HEK293 (cell line): ENCODE results near the gene NEU1.

Experiments used
- CTCF ChIA-PET: fragments of 350-600 bp; formaldehyde crosslinking; extraction: SDS; loops from one replicate; lab custom pipeline; 2021; ENCODE audit warnings: antibody characterized with exemption; lab: Yijun Ruan, JAX
- POLR2A ChIA-PET: fragments of 300-600 bp; formaldehyde crosslinking; extraction: SDS; loops from one replicate; lab custom pipeline; 2020; ENCODE audit warnings: antibody characterized with exemption, inconsistent platforms; lab: Yijun Ruan, JAX
- H3K27ac ChIP-seq: fragments of 200-500 bp; sonication (Bioruptor generic); 2 replicates; pipeline ENCODE4 v1.5.1; 2014; ENCODE audit warnings: low read depth, low read length, control low read depth, inconsistent platforms; ENCODE audit errors: extremely low read depth
- H3K36me3 ChIP-seq, 2 experiments: fragments of 200-500 bp in 1 of 2; sonication (Bioruptor generic) in 1 of 2; 1 replicate in 1 of 2; 2 replicates in 1 of 2; pipeline ENCODE4 v1.5.1; 2014 to 2017; ENCODE audit warnings: inconsistent platforms in 2 of 2, low read length in 2 of 2; ENCODE audit not compliant: control insufficient read depth in 2 of 2, insufficient read depth in 1 of 2
- H3K4me1 ChIP-seq: fragments of 200-500 bp; sonication (Bioruptor generic); 2 replicates; pipeline ENCODE4 v1.5.1; 2014; ENCODE audit warnings: mild to moderate bottlenecking, low read length, inconsistent platforms; ENCODE audit not compliant: control insufficient read depth, insufficient read depth
- H3K4me3 ChIP-seq: 2 replicates; pipeline ENCODE4 v1.5.1; 2011; ENCODE audit warnings: low read depth, mild to moderate bottlenecking, control low read depth, low read length, moderate library complexity
- H3K9me3 ChIP-seq: fragments of 200-500 bp; sonication (Bioruptor generic); 2 replicates; pipeline ENCODE4 v1.5.1; 2014; ENCODE audit warnings: low read depth, low read length, inconsistent platforms; ENCODE audit not compliant: control insufficient read depth, insufficient read depth
- EGR2 ChIP-seq: fragments of 450-650 bp; formaldehyde crosslinking; IDR thresholded peaks from 2 replicates; pipeline ENCODE4 v1.5.1; 2016; ENCODE audit warnings: low read depth, missing biosample characterization, missing genetic modification characterization
- GLI4 ChIP-seq: fragments of 450-650 bp; formaldehyde crosslinking; IDR thresholded peaks from 2 replicates; pipeline ENCODE4 v1.5.1; 2016; ENCODE audit warnings: missing biosample characterization, missing genetic modification characterization
- KLF9 ChIP-seq: fragments of 450-650 bp; formaldehyde crosslinking; IDR thresholded peaks from 2 replicates; pipeline ENCODE4 v1.5.1; 2016; ENCODE audit warnings: missing biosample characterization, missing genetic modification characterization, low read depth
- MZF1 ChIP-seq: fragments of 450-650 bp; formaldehyde crosslinking; IDR thresholded peaks from 2 replicates; pipeline ENCODE4 v1.5.1; 2017; ENCODE audit warnings: missing biosample characterization, missing genetic modification characterization, borderline replicate concordance
- OVOL3 ChIP-seq: fragments of 450-650 bp; formaldehyde crosslinking; IDR thresholded peaks from 2 replicates; pipeline ENCODE4 v1.5.1; 2016; ENCODE audit warnings: missing biosample characterization, missing genetic modification characterization
- PRDM2 ChIP-seq: fragments of 450-650 bp; formaldehyde crosslinking; IDR thresholded peaks from 2 replicates; pipeline ENCODE4 v1.5.1; 2016; ENCODE audit warnings: missing biosample characterization, missing genetic modification characterization, borderline replicate concordance
- SALL2 ChIP-seq: fragments of 450-650 bp; formaldehyde crosslinking; IDR thresholded peaks from 2 replicates; pipeline ENCODE4 v1.5.0; 2017; ENCODE audit warnings: missing biosample characterization, mild to moderate bottlenecking, missing genetic modification characterization, borderline replicate concordance
- SCRT1 ChIP-seq: fragments of 450-650 bp; formaldehyde crosslinking; IDR thresholded peaks from 2 replicates; pipeline ENCODE4 v1.5.1; 2016; ENCODE audit warnings: missing biosample characterization, missing genetic modification characterization, borderline replicate concordance
- ZBTB26 ChIP-seq: fragments of 450-650 bp; formaldehyde crosslinking; optimal IDR thresholded peaks from 2 replicates; pipeline ENCODE3; 2016; ENCODE audit warnings: missing biosample characterization, mild to moderate bottlenecking, missing genetic modification characterization
- ZFHX2 ChIP-seq: fragments of 450-650 bp; formaldehyde crosslinking; conservative IDR thresholded peaks from 2 replicates; pipeline ENCODE4 v1.5.1; 2016; ENCODE audit warnings: missing biosample characterization, missing genetic modification characterization
- ZNF155 ChIP-seq: fragments of 450-650 bp; formaldehyde crosslinking; IDR thresholded peaks from 2 replicates; pipeline ENCODE4 v1.5.1; 2016; ENCODE audit warnings: missing biosample characterization, missing genetic modification characterization
- ZNF2 ChIP-seq: fragments of 450-650 bp; formaldehyde crosslinking; IDR thresholded peaks from 2 replicates; pipeline ENCODE4 v1.5.1; 2016; ENCODE audit warnings: missing biosample characterization, missing genetic modification characterization
- ZNF335 ChIP-seq: fragments of 450-650 bp; formaldehyde crosslinking; conservative IDR thresholded peaks from 2 replicates; pipeline ENCODE4 v1.5.1; 2016; ENCODE audit warnings: missing biosample characterization, missing genetic modification characterization
- ZNF350 ChIP-seq: fragments of 450-650 bp; formaldehyde crosslinking; IDR thresholded peaks from 2 replicates; pipeline ENCODE4 v1.5.0; 2017; ENCODE audit warnings: missing biosample characterization, mild to moderate bottlenecking, missing genetic modification characterization
- ZNF394 ChIP-seq: fragments of 450-650 bp; formaldehyde crosslinking; IDR thresholded peaks from 2 replicates; pipeline ENCODE4 v1.5.1; 2016; ENCODE audit warnings: missing biosample characterization, missing genetic modification characterization, mild to moderate bottlenecking, moderate library complexity, borderline replicate concordance
- ZNF398 ChIP-seq: fragments of 450-650 bp; formaldehyde crosslinking; IDR thresholded peaks from 2 replicates; pipeline ENCODE4 v1.5.1; 2017; ENCODE audit warnings: missing biosample characterization, missing genetic modification characterization
- ZNF549 ChIP-seq: fragments of 450-650 bp; IDR thresholded peaks from 2 replicates; pipeline ENCODE4 v1.5.1; 2018; ENCODE audit warnings: missing biosample characterization, missing genetic modification characterization, mild to moderate bottlenecking, inconsistent platforms, moderate library complexity
- ZNF585B ChIP-seq: fragments of 450-650 bp; formaldehyde crosslinking; IDR thresholded peaks from 2 replicates; pipeline ENCODE4 v1.5.1; 2016; ENCODE audit warnings: missing biosample characterization, missing genetic modification characterization
- ZNF654 ChIP-seq: fragments of 450-650 bp; formaldehyde crosslinking; IDR thresholded peaks from 2 replicates; pipeline ENCODE4 v1.5.1; 2016; ENCODE audit warnings: low read depth, missing biosample characterization, missing genetic modification characterization
- ZNF791 ChIP-seq: fragments of 450-650 bp; formaldehyde crosslinking; IDR thresholded peaks from 2 replicates; pipeline ENCODE4 v1.5.1; 2016; ENCODE audit warnings: missing biosample characterization, missing genetic modification characterization

The NEU1 gene

GRCh38 chr6:31822036-31822821 is 40.4 kb downstream of the NEU1 start (continued):
- TF ChIP-seq GLI4 (tag by site-specific recombination) (no peak), OVOL3 (tag by site-specific recombination) (no peak), ZNF398 (tag by site-specific recombination) (peak; percentile 65), ZNF549 (tag by site-specific recombination) (no peak), SCRT1 (tag by site-specific recombination) (no peak), ZNF2 (tag by site-specific recombination) (no peak), SALL2 (tag by site-specific recombination) (no peak), ZNF394 (no peak), ZNF585B (no peak), KLF9 (tag by site-specific recombination) (no peak), PRDM2 (tag by site-specific recombination) (no peak), ZNF654 (tag by site-specific recombination) (no peak), MZF1 (no peak)
- TF ChIP-seq, all 188 proteins: peak for 4

- H3K9me3 ChIP-seq: no peaks in the 10 kb centered on the region
- peak overlapping the region; percentile 42 for H3K4me3 ChIP-seq
- H3K36me3 ChIP-seq: peaks cover 0 to 25% of the 10 kb centered on the region in 2 experiments; a peak in 1 of 3 replicates
- H3K27ac ChIP-seq: peak overlapping the region; percentile 55; the same call in 1 of the 2 replicates
- H3K4me1 ChIP-seq: no peaks in the 10 kb centered on the region; the same call in 1 of the 2 replicates
- POLR2A ChIA-PET: interaction anchor here (0.6 to 1.2 kb wide), 5 partner anchors 8 to 141 kb away, joined by 3 to 5 read pairs (median 3); partner anchors contain the start of genes LSM2, NEU1 and VWA7
- CTCF ChIA-PET: interaction anchor here (0.6 to 0.7 kb wide), 2 partner anchors 84 to 193 kb away, joined by 4 to 9 read pairs; no protein-coding TSS in a partner anchor
- no peak for TF ChIP-seq ZNF350
- no peak for TF ChIP-seq ZNF791 (tag by site-specific recombination)
- TF ChIP-seq ZNF155 (tag by site-specific recombination): no peak
- TF ChIP-seq ZNF335: peak; percentile 91
- TF ChIP-seq ZBTB26 (tag by site-specific recombination): peak; percentile 64
- TF ChIP-seq EGR2 (tag by site-specific recombination): 0 out of 2 replicates have a peak, but pooled peaks have one; percentile 16
- TF ChIP-seq ZFHX2: peak; percentile 54
These were observed 41.2 kb downstream of the NEU1 start for GRCh38 chr6:31821301-31822035.
